ENCODE data around the gene BMAL2.

- no peak for TF ChIP-seq RFX5 (IDR thresholded peaks at IDR 0.05)
- no peak for TF ChIP-seq JUNB (IDR thresholded peaks at IDR 0.05)
- TF ChIP-seq, protein P1, sequence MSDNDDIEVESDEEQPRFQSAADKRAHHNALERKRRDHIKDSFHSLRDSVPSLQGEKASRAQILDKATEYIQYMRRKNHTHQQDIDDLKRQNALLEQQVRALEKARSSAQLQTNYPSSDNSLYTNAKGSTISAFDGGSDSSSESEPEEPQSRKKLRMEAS (IDR thresholded peaks at IDR 0.05): no peak
- TF ChIP-seq POLR2A (IDR thresholded peaks at IDR 0.05; ENCODE audit: low read length): no peak
- TF ChIP-seq SMC3 (IDR thresholded peaks at IDR 0.05): no peak
- TF ChIP-seq RAD21 (conservative IDR thresholded peaks at IDR 0.05 in 1 of 2, IDR thresholded peaks at IDR 0.05 in 1 of 2): no peak
- TF ChIP-seq CTCF (IDR thresholded peaks at IDR 0.05): no peak
- TF ChIP-seq BHLHE40 (IDR thresholded peaks at IDR 0.05; ENCODE audit: low read depth, low read length): no peak
These were observed 12.8 kb upstream of the BMAL2 start for GRCh38 chr12:27319848-27320247.
